Activated gamma-delta T cell (primary cell): Measurements from ENCODE around the gene FXYD3.
A peak's percentile ranks its signal among the peaks of the same experiment; 100 is the strongest.

ENCODE experiments used
- DNase-seq: peaks from one replicate; lab custom pipeline; 2025; lab: John Stamatoyannopoulos, UW

Gene FXYD3

DNA sequence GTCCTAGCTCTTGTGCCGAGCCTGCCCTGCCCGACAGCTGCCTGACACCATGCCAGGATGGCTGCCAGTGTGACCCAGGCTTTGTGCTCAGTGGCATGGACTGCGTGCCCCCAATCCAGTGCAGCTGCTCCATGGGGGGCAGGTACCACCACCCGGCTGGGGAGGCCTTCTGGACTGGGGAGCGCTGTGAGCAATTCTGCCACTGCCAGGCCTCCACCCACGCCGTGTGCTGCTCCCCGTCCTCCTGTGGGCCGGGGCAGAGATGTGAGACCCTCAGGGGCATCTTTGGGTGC, 9.4 kb upstream of the FXYD3 start:
- no peak for DNase-seq

DNA sequence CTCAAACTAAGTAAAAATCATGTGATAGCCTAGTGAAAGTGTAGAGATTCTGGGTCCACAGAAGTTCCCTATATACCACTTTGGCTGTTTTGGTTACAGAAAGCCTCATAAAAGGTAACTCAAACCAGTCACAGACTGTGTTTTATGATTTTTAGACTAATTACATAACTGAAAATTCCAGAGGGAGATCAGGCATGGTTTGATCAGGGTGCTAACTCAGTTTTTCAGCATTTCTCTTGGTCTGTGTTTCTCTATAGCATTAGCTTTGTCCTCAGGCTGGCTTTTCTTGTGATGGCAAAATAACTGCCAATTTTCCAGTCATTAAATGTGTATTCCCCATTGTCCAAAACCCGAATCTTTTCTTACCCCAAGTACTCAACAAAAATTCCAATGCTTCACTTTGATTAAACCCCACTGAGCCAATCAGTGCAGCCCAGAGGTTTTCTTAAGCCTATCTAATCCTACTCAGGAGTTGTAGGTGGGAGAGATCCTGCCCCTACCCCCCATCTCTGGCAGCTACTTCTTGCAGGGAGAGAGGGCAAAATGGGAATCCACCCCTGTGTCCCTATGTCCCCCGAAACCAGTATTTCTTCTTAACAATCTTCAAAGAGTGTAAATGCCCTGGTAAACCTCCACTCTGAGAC, 8.6 kb upstream of the FXYD3 start:
- no peak for DNase-seq

DNA sequence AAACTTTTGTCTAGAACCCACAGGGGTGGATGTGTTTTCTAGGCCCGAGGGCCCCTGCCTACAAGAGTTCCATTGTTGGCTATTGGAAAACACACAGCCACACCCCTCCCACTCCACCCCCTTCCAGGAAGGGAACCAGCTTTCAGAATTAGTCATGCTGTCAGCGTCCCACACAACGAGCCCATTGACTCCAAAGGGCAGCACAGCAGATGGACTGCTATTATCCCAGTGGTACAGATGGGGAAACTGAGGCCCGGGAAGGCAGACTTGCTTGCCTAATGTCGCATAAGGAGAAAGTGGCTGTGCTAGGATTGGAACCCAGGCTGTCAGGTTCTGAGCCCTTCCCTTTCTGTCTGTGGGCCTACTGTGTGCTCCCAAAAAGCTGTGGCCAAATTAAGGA, 8.1 kb upstream of the FXYD3 start:
- no peak for DNase-seq

DNA sequence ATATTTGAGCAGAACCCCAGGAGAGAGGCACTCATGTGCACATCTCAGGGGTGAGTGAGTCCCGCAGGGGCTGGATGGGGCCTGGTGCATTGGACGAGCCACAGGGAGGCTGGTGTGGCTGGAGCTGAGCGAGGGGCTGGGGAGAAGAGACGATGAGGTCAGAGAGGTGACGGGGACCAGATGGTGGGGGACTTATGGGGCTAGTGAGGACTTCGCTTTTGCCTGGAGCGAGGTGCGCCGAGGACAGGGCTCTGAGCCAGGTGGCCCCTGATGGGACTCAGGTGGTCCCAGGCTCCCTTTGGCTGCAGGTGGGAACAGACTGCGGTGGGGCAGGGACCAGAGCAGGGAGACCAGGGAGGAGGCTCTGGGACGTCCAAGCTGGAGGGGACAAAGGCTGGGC, 6.9 kb upstream of the FXYD3 start:
- DNase-seq: no peak

DNA sequence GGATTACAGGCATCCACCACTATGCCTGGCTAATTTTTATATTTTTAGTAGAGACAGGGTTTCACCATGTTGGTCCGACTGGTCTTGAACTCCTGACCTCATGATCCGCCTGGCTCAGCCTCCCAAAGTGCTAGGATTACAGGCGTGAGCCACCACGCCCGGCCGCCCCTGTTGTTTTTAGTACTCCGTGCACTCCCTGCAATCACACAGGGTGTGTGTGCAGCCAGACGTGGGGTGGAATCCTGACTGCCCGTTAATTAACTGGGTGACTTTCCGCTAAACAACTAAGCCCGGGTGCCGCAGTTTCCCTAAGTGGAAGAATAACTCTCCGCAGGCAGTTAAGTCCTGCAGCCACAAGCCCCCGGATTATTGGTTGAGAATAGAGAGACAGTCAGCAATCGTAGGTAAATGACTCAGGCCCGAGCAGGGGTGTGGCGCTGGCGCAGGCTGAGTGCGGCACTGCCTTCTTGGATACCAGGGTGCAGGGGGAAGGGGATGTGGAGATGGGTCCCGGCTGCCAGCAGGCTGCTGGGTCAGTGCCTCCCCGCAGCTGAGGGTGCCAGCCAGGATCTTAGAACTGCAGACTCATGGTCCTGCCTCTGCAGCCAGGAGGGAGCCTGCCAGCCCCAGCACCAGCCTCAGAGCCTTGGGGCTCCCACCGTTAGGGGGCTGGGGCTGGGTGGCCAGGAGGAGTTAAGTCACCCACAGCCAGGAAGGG, 6.1 kb upstream of the FXYD3 start:
- no peak for DNase-seq

DNA sequence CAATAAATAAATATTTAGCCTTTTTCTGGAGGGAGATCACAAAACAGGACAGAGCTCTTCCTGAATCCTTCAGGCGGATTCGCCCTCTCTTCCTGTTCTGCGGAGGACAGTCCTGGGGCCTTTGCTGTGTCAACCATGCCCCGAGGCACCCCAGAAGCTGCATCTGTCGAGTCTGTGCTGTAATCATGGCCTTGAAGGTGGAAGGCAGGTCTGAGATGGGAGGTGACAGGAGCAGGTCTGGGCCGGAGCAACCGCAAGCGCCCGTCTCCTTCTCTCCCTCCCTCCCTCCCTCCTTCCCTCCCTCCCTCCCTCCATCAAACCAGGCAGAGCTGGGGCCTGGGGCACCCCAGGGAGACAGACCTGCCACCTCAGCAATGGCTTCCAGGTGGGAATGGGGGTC, 4.6 kb upstream of the FXYD3 start:
- no peak for DNase-seq

DNA sequence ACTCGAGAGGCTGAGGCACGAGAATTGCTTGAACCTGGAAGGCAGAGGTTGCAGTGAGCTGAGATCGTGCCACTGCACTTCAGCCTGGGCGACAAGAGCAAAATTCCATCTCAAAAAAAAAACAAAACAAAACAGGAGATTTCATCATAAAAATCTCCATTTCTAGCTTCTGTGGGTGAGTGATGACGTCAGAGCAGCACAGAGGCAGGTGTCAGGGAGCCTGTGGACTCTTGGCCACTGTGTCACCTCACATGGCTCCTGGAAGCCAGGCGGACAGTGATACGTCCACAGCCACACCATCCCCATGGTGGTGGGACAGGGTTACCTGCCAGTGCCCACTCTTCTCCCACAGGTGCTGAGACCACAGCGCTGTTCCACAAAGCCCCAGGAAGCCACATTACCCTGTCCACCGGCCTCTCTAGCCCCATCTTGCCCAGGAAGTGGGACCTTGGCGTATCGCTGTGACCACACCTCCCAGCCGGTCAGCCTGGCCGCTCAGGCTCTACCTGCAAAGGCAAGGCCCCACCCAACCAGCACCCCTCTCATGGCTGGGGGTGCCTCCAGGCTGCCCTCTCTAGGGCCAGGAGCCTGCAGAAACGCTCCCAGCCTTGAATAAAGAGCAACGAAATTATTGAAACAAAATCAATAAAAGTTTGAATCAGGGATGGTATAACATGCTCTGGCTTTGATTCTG, 2.5 kb upstream of the FXYD3 start:
- no peak for DNase-seq

DNA sequence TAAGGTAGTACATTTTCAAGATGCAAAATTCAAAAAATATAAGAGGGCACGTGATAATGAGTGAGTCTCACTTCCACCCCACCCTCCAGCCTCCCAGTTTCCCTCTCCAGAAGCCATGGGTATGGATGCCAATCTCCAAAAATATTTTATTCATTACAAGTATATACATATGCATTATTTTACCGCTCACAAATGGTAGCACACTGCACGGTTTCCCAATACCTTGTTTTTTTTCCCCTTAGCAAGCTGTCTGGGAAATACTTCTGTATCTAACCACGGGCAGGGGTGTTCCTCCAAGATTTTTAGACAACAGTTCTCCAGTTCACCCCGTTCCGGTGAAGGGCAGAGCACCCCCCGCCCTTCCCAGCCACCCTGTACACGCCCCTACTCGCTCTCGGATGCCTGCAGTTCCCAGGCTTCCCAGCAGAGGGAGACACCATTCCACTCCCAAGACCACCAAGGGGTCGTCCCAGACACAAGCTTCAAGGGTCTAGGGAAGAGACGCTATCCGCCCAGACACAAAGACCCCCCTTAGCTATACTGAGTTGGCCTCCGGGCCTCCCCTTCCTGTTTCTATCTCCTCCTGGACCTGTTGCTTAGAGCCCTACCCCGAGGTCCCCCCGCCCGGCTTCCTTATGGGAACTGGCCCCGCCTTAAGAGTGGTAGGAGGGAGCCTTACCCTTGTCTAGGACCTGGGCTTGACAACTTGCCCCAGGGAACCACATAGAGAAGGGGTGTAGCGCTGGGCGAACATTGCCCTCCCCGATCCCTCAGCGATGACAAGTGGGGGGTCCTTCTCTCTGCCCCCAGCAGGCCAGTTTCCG, 1.1 kb upstream of the FXYD3 start:
- no peak for DNase-seq

DNA sequence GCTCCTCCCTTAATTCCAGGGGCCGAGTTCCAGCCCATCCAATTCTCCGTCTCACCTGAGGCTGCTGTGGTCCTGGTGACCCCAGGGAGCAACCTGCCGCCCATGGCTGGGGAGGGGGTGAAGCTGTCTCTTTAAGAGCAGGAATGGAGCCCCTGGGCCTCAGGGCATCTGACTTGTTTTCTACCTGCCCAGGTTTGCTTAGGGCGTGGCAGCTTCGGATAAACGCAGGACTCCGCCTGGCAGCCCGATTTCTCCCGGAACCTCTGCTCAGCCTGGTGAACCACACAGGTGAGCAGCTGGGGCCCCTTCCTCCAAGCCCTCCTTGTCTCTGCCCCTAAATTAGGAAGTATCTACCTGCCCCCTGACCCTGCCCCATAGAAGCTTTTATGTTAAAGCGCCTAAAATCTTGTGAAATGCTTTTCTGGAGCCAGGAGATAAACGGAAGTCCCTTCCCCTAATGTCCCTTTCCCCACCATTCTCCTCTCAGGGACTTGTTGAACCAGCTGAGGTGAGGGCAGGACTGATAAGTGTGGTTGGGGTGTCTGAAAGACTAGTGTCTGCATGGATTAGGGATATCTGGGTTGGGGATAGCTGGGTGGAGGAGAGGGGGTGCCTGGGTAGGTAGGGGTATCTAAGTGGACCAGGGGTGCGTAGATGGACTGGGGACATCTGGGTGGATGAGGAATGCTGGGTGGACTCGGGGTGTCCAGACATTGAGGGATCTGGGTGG, 614 bp downstream of the FXYD3 start:
- no peak for DNase-seq

DNA sequence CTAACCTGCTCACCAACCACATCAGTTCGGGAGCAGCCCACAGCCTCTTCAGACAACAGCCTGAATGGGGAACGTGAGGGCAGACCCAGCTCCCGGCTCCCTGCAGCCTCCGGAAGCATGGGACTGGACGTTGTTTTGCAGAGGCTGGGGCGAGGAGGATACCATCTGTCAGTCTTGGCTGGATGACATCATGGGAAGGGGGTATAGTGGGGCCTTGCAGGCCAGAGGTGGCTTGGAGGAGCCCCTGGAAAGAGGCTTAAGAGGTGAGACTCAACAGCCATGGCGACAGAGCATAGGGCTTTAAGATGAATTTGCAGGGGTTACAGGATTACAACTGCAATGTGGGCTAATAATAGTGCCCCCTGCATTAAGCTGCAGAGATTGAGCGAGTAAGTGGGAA, 1.5 kb downstream of the FXYD3 start:
- no peak for DNase-seq

DNA sequence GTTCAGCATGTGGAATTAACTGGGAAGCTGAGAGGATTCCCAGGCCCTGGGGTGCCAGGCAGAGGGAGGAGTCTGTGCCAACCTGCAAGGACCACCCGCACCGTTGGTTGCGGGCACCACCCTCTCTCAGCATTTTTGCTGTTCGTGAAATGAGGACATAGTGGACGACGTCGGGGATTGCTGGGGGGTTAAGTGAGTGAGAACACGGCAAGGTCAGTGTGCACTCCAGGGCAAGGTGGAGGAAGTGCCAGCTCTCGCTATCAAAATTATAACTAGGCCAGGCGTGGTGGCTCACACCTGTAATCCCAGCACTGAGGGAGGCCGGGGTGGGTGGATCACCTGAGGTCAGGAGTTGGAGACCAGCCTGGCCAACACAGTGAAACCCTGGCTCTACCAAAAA, 2.2 kb downstream of the FXYD3 start:
- no peak for DNase-seq

DNA sequence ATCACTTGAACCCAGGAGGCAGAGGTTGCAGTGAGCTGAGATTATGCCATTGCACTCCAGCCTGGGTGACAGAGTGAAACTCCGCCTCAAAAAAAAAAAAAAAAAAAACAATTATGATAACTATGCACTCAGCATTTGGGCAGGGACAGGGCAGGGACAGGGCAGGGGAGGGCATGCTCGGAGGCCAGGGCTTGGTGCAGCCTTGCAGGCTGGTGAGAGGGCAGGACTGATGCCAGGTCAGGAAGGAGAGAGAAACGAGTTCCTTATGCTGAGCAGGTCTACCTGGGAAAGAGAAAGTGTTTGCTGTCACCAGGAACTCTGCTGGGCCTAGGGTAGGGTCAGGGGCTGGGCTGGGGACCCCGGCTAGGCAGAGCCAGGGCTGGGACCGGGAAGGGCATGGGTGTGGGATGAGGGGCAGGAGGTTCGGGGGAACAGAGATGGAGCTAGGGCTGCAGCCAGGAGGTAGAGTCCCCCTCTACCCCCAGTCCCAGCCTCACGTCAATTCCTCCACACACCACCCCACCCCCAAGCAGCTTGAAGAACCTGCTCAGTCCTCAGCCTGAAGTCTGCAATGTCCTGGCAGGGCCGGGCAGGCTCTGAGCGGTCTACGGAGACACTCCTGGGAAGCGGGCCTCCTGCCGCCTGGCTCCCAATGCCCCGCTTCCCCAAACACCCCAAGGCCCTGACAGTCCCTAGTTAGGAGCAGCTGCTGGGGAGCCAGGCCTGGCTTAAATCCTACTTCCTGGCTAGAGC, 2.8 kb downstream of the FXYD3 start:
- DNase-seq: no peak

DNA sequence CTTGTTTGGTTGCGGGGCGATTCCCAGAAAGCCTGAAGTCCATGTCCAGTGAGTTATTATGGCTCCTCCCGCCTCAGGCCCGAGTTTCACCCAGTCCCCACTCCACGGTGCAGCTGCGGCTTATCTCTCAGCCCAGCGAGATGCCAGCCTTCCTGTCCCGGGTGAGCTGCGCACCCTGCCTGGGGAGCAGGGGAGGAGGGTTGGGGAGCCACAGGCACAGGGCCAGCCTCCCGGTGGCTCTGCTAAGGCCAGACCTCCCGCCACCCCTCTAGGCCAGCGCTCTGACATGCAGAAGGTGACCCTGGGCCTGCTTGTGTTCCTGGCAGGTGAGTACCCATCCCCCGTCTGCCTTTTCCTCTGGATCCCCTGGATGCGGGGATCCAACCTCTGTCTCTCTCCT, 3.5 kb downstream of the FXYD3 start:
- no peak for DNase-seq

DNA sequence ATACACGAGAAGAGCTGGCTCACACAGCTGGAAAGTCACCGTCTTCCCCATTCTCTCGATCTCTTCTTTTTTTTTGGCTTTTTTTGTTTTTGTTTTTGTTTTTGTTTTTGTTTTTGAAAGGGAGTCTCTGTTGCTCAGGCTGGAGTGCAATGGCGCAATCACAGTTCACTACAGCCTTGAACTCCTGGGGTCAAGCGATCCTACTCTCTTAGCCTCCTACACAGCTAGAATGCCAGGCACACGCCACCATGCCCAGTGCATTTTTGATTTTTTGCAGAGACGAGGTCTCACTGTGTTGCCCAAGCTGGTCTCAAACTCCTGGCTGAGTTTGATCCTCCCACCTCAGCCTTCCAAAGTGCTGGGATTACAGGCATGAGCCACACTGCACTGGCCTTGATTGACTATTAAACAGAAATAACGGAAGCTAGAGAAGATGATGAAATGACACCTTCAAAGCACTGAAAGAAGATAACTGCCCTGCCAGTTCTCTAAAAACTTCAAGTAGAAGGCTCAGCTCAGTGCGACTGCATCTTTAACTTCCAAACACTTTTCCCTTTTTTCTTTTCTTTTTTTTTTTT, 4.0 kb downstream of the FXYD3 start:
- DNase-seq: no peak

DNA sequence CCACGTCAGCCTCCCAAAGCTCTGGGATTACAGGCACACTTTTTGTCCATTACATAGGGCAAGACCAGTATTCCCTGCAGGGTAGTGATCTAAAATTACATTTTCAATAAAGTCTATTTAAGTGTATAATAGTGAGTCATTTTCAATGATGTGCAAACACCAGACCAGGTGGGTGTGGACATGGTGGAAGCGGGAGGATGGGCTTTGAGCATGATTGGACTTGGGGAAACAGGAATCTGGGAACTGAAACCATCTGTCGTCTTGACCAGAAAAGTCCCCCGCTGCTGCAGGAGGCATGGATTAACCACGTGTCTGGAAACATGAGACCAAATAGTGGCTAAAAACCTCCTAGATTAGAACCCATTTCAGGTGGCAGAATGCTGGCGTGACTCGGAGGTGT, 4.9 kb downstream of the FXYD3 start:
- DNase-seq: no peak

DNA sequence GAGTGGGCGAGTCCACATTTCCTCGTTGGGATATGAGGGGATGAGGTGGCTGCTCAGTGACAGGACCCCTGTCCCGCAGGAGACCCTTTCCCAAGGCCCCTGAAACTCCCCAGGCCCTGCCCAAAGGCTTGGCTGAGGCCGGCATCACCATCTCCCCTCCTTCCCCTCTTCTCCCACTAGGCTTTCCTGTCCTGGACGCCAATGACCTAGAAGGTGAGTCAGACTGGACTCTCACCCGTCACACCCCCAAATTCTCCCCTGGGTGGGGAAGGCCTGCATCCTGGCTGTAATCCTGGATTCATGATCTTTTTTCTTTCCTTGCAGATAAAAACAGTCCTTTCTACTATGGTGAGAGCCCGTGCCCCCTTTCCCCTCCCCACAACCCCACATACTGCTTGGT, 5.3 kb downstream of the FXYD3 start:
- DNase-seq: no peak

DNA sequence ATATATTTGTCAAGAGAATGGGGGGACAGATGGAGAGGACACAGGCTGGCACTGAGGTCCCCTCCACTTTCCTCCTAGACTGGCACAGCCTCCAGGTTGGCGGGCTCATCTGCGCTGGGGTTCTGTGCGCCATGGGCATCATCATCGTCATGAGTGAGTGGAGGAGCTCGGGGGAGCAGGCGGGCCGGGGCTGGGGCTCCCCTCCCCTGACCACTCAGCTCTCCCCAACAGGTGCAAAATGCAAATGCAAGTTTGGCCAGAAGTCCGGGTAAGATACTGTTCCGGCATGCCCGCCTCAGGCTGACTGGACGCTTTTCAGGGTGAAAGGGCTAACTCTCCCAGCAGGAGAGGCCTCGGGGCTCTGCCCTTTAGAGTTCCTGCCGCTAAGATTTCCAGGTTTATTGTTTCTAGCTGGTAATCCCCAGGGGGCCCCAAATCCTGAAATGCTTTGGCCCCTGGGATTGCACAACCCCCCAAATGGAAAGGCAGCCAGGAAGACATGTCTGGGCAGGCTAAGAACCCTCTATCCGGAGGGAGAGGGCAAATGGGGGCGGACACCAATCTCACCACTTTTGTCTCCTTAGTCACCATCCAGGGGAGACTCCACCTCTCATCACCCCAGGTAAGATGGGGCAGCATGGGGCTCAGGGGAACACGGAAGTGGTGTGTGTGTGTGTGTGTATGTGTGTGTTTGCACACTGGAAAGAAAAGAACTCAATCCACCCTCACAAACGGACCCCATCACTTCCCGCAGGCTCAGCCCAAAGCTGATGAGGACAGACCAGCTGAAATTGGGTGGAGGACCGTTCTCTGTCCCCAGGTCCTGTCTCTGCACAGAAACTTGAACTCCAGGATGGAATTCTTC, 7.3 kb downstream of the FXYD3 start:
- no peak for DNase-seq

DNA sequence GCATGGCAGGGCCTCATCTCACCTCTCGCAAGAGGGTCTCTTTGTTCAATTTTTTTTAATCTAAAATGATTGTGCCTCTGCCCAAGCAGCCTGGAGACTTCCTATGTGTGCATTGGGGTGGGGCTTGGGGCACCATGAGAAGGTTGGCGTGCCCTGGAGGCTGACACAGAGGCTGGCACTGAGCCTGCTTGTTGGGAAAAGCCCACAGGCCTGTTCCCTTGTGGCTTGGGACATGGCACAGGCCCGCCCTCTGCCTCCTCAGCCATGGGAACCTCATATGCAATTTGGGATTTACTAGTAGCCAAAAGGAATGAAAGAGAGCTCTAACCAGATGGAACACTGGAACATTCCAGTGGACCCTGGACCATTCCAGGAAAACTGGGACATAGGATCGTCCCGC, 8.0 kb downstream of the FXYD3 start:
- no peak for DNase-seq

DNA sequence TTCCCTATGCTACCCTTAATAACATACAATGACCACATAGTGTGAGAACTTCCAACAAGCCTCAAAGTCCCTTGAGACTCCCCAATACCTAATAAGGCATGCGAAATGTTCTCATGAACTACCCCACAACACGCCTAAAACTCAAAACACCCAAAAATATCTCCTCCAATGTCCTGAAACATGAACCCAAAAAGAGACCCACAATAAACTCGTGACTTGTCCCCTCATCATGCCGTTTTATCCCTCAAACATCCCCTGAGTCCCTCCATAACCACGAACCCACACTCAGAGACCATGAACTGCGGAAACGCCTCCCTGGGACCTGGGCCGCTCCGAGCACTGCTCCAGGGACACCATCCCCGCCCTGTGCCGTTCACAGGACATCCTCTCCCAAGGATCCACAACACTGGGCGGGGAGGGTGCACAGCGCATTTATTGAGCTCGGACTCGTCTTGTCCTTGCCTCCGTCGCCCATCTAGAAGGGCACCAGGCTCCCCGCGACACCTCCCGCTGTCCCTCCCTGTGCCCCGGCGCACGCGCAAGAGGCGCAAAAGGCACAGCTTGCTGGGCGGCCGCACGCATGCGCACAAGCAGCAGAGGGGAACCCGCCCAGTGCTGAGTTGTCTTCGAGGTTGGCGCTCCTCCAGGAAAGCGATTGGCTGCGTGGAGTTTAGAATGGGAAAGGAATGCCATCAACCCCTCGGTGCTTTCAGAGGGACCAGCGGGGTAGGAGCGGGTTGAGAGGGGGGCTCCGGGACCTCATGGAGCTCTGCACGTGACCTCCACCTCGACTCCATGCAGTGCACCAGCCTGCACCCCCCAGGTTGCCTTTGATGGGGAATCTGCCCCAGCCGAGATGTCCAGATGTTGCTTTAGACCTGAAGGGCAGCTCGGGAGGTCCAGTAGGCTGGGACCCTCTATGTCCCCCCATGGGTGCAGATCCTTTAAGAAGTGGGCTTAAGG, 8.8 kb downstream of the FXYD3 start:
- DNase-seq: peak; percentile 76
